H1 (cell line): Measurements from ENCODE around the gene MID2. TPM values are rescaled to one million over a fixed set of nuclear protein-coding genes. Genes with fewer than 3 reads are reported as not detected.

Experiments
- CTCF ChIA-PET: fragments of 300-600 bp; sonication (Branson Sonifier 250); formaldehyde crosslinking; loops from one replicate; lab custom pipeline; 2021; ENCODE audit not compliant: partially characterized antibody; lab: Charles Lee
- POLR2A ChIA-PET: fragments of 300-600 bp; sonication (Branson Sonifier 250); formaldehyde crosslinking; loops from one replicate; lab custom pipeline; 2021; ENCODE audit warnings: inconsistent platforms; ENCODE audit not compliant: partially characterized antibody; lab: Charles Lee
- DNase-seq, 2 experiments: peaks; one replicate each; pipeline versions ENCODE4 v3.0.0 to v3.0.0-alpha.2; 2010 to 2022; ENCODE audit warnings: low spot score in 2 of 2, low read depth in 1 of 2, mixed read lengths in 1 of 2
- FAIRE-seq: peaks from 2 replicates; lab custom pipeline; 2011; peaks lifted over from hg19 to GRCh38; lab: Jason Lieb, UNC
- H2AFZ ChIP-seq: 2 replicates; pipeline ENCODE4 v1.8.1; 2012; ENCODE audit warnings: low read length, inconsistent platforms
- H2AK5ac ChIP-seq: 2 replicates; pipeline ENCODE4 v1.6.1; 2013; ENCODE audit warnings: low read depth, low read length
- H2BK120ac ChIP-seq: replicated peaks from 2 replicates; pipeline ENCODE3; 2013; ENCODE audit warnings: low read depth, low read length, inconsistent platforms
- H2BK12ac ChIP-seq: 2 replicates; pipeline ENCODE4 v1.6.1; 2013; ENCODE audit warnings: low read depth, low read length
- H2BK15ac ChIP-seq: 2 replicates; pipeline ENCODE4 v1.6.1; 2013; ENCODE audit warnings: low read length
- H2BK20ac ChIP-seq: 2 replicates; pipeline ENCODE4 v1.6.1; 2013; ENCODE audit warnings: low read length
- H2BK5ac ChIP-seq: 2 replicates; pipeline ENCODE4 v1.6.1; 2013; ENCODE audit warnings: low read depth, low read length
- H3K14ac ChIP-seq: 2 replicates; pipeline ENCODE4 v1.6.1; 2013; ENCODE audit warnings: inconsistent platforms; ENCODE audit not compliant: insufficient read length
- H3K18ac ChIP-seq: 2 replicates; pipeline ENCODE4 v1.6.1; 2013; ENCODE audit warnings: low read length; ENCODE audit errors: extremely low read depth
- H3K23ac ChIP-seq: 2 replicates; pipeline ENCODE4 v1.6.1; 2013; ENCODE audit warnings: inconsistent platforms; ENCODE audit not compliant: insufficient read length
- H3K23me2 ChIP-seq: 2 replicates; pipeline ENCODE4 v1.6.1; 2013; ENCODE audit warnings: low read depth, low read length
- H3K27ac ChIP-seq: 2 replicates; pipeline ENCODE4 v1.6.1; 2011; ENCODE audit warnings: low read depth, low read length, inconsistent platforms
- H3K27me3 ChIP-seq, 4 experiments: replicated peaks in 1 of 4; 1 replicate in 1 of 4; 2 replicates in 3 of 4; pipeline versions ENCODE4 v1.6.1 to v1.8.1; 2011 to 2013; ENCODE audit warnings: low read length in 3 of 4, mild to moderate bottlenecking in 3 of 4, inconsistent platforms in 2 of 4, mixed read lengths in 2 of 4, moderate library complexity in 1 of 4; ENCODE audit not compliant: control insufficient read depth in 3 of 4, insufficient read depth in 3 of 4; ENCODE audit errors: extremely low read depth in 1 of 4
- H3K36me3 ChIP-seq, 4 experiments: 2 replicates each; pipeline versions ENCODE4 v1.6.1 to v1.8.1; 2011 to 2013; ENCODE audit warnings: mild to moderate bottlenecking in 4 of 4, low read length in 3 of 4, moderate library complexity in 2 of 4, control low read depth in 1 of 4, inconsistent platforms in 1 of 4; ENCODE audit not compliant: insufficient read depth in 4 of 4, control insufficient read depth in 2 of 4
- H3K4ac ChIP-seq: replicated peaks from 2 replicates; pipeline ENCODE3; 2013; ENCODE audit warnings: low read length, low read depth, mixed read lengths, inconsistent platforms; ENCODE audit not compliant: insufficient read length
- H3K4me1 ChIP-seq, 4 experiments: replicated peaks in 1 of 4; 1 replicate in 1 of 4; 2 replicates in 3 of 4; pipeline versions ENCODE4 v1.6.1 to v1.8.1; 2011 to 2013; ENCODE audit warnings: low read length in 3 of 4, inconsistent platforms in 2 of 4, mixed read lengths in 1 of 4; ENCODE audit not compliant: insufficient read depth in 4 of 4, control insufficient read depth in 3 of 4
- H3K4me2 ChIP-seq, 2 experiments: 2 replicates each; pipeline versions ENCODE4 v1.6.1 to v1.8.1; 2011 to 2013; ENCODE audit warnings: low read depth in 2 of 2, low read length in 2 of 2, control low read depth in 1 of 2, inconsistent platforms in 1 of 2, mild to moderate bottlenecking in 1 of 2; ENCODE audit not compliant: insufficient read depth in 1 of 2
- H3K4me3 ChIP-seq, 4 experiments: fragments of 200-600, 300-600 bp in 1 of 4; sonication (generic), shearing (Covaris generic), sonication (Bioruptor Twin) in 1 of 4; 2 replicates each; pipeline versions ENCODE4 v1.5.1 to v1.8.1; 2011 to 2016; ENCODE audit warnings: low read length in 4 of 4, low read depth in 3 of 4, control low read depth in 2 of 4, inconsistent platforms in 2 of 4, mild to moderate bottlenecking in 2 of 4, mixed read lengths in 1 of 4, moderate library complexity in 1 of 4; ENCODE audit not compliant: insufficient read depth in 2 of 4; ENCODE audit errors: extremely low read depth in 1 of 4
- H3K56ac ChIP-seq: replicated peaks from 2 replicates; pipeline ENCODE3; 2013; ENCODE audit warnings: low read depth, mild to moderate bottlenecking, mixed read lengths, low read length, inconsistent platforms; ENCODE audit not compliant: insufficient read length
- H3K79me1 ChIP-seq: 2 replicates; pipeline ENCODE4 v1.6.1; 2013; ENCODE audit warnings: low read depth, low read length, control low read depth
- H3K79me2 ChIP-seq, 2 experiments: 2 replicates each; pipeline versions ENCODE4 v1.6.1 to v1.8.1; 2012 to 2013; ENCODE audit warnings: low read length in 2 of 2, mild to moderate bottlenecking in 2 of 2, inconsistent platforms in 1 of 2; ENCODE audit not compliant: insufficient read depth in 2 of 2, control insufficient read depth in 1 of 2
- H3K9ac ChIP-seq, 4 experiments: replicated peaks in 1 of 4; 1 replicate in 1 of 4; 2 replicates in 3 of 4; pipeline versions ENCODE4 v1.6.1 to v1.8.1; 2011 to 2013; ENCODE audit warnings: low read depth in 3 of 4, low read length in 3 of 4, control low read depth in 2 of 4, mild to moderate bottlenecking in 2 of 4, moderate library complexity in 2 of 4, inconsistent platforms in 1 of 4; ENCODE audit errors: extremely low read depth in 1 of 4
- H3K9me3 ChIP-seq, 2 experiments: 2 replicates each; pipeline versions ENCODE4 v1.6.1 to v1.8.1; 2012 to 2013; ENCODE audit warnings: mild to moderate bottlenecking in 2 of 2, moderate library complexity in 2 of 2, control low read depth in 1 of 2, inconsistent platforms in 1 of 2, low read depth in 1 of 2, low read length in 1 of 2, mixed read lengths in 1 of 2; ENCODE audit not compliant: insufficient read depth in 2 of 2
- H4K20me1 ChIP-seq, 2 experiments: replicated peaks in 1 of 2; 2 replicates each; pipeline versions ENCODE3 to v1.8.1; 2011 to 2013; ENCODE audit warnings: inconsistent platforms in 2 of 2, low read length in 2 of 2, mild to moderate bottlenecking in 1 of 2; ENCODE audit not compliant: insufficient read depth in 2 of 2, control insufficient read depth in 1 of 2
- H4K5ac ChIP-seq: 2 replicates; pipeline ENCODE4 v1.6.1; 2013; ENCODE audit warnings: low read length, low read depth, mixed read lengths, inconsistent platforms; ENCODE audit not compliant: insufficient read length
- H4K8ac ChIP-seq: 2 replicates; pipeline ENCODE4 v1.8.0; 2013; ENCODE audit warnings: mild to moderate bottlenecking, moderate library complexity, low read length, inconsistent platforms; ENCODE audit not compliant: insufficient read depth; ENCODE audit errors: extremely low read depth
- H4K91ac ChIP-seq: replicated peaks from 2 replicates; pipeline ENCODE3; 2013; ENCODE audit warnings: low read length, mixed read lengths, inconsistent platforms; ENCODE audit not compliant: insufficient read length
- CTBP2 ChIP-seq: IDR thresholded peaks from 2 replicates; pipeline ENCODE4 v1.7.0; 2011; ENCODE audit warnings: borderline replicate concordance, mild to moderate bottlenecking, moderate library complexity, mixed read lengths, low read length; ENCODE audit not compliant: insufficient read depth, insufficient read length
- WGBS, 2 experiments: shearing (Covaris generic) in 1 of 2; methylation state at CpG; one replicate each; pipeline versions ENCODE4 v1.1.6 to v1.1.7; 2013 to 2015; ENCODE audit warnings: low lambda C conversion rate in 2 of 2, mixed read lengths in 2 of 2, inconsistent platforms in 1 of 2, low coverage in 1 of 2, missing lambda C conversion rate in 1 of 2; ENCODE audit not compliant: insufficient replicate concordance in 2 of 2, insufficient coverage in 1 of 2, insufficient read length in 1 of 2; ENCODE audit errors: extremely low coverage in 1 of 2, missing lambda C conversion rate in 1 of 2; 5-methylcytosine and 5-hydroxymethylcytosine counted together
- polyA plus RNA-seq, 7 experiments: library from polyadenylated mRNA; depleted of rRNA in 3 of 7; stranded (reverse) in 5 of 7; unstranded in 2 of 7; fragments of >200 nt in 5 of 7; fragments of 200-250 nt in 2 of 7; gene quantifications; 1 replicate in 5 of 7; 2 replicates in 1 of 7; 4 replicates in 1 of 7; pipeline versions ENCODE4 v1.2.1 to v1.2.3, GENCODE V29; 2011 to 2013; ENCODE audit warnings: missing spikeins in 2 of 7, mixed read lengths in 2 of 7
- total RNA-seq: library from RNA; stranded (reverse); fragmentation: NEBNext Ultra II Directional; extraction: Animal tissue kit (Norgen Biotek cat#: 25700); gene quantifications from 2 replicates; pipeline ENCODE4 v1.2.1, GENCODE V29; 2021

The MID2 gene
- total and polyA plus RNA-seq, 2 of the 8 experiments (the other 6 are each of a cell fraction or from before 2014, with no cell fraction given) = 0.98 to 1.7 TPM

- H2BK120ac ChIP-seq = no peak overlapping the region
- H3K56ac ChIP-seq = no peak overlapping the region
- no peak overlapping the region for H3K14ac ChIP-seq
- FAIRE-seq (no peak), DNase-seq (no peak)
- no peak overlapping the region for H3K27ac ChIP-seq
- no peaks in the 10 kb centered on the region for H4K20me1 ChIP-seq
- no peaks in the 10 kb centered on the region for H3K23me2 ChIP-seq
- H2BK15ac ChIP-seq = no peak overlapping the region
- H3K79me1 ChIP-seq = no peaks in the 10 kb centered on the region
- H4K5ac ChIP-seq = no peak overlapping the region
- H3K23ac ChIP-seq = no peak overlapping the region
- no peak overlapping the region for H2BK20ac ChIP-seq
- no peaks in the 10 kb centered on the region for H3K36me3 ChIP-seq
- no peak overlapping the region for H2AFZ ChIP-seq
- POLR2A ChIA-PET = no interaction called here
- no peak overlapping the region for H2BK5ac ChIP-seq
- WGBS, 2 experiments = 93% methylated on average over 2 of the region's 5 CpGs; no CpG with 5 or more reads in 1 of the 2 experiments
- no peak overlapping the region for H3K4ac ChIP-seq
- no peaks in the 10 kb centered on the region for H3K27me3 ChIP-seq
- CTCF ChIA-PET = no interaction called here
- H3K9ac ChIP-seq = no peak overlapping the region
- H2BK12ac ChIP-seq = no peak overlapping the region
- no peaks in the 10 kb centered on the region for H3K9me3 ChIP-seq
- no peak overlapping the region for H2AK5ac ChIP-seq
- H3K79me2 ChIP-seq = no peaks in the 10 kb centered on the region
- no peak overlapping the region for H4K91ac ChIP-seq
- no peak overlapping the region for H3K18ac ChIP-seq
- TF ChIP-seq CTBP2 = no peak
- no peak overlapping the region for H3K4me3 ChIP-seq
- no peaks in the 10 kb centered on the region for H3K4me1 ChIP-seq
- no peak overlapping the region for H3K4me2 ChIP-seq
- H4K8ac ChIP-seq = no peak overlapping the region
Measured at GRCh38 chrX:107878106-107878505, 52.4 kb downstream of the MID2 start.
